Amygdala (tissue), 56 donors: ENCODE measurements around the gene KCNJ1.

Experiments
- DNase-seq, 56 donors: peaks; one replicate each; lab custom pipeline; 2025; lab: John Stamatoyannopoulos, UW

The KCNJ1 gene

DNA sequence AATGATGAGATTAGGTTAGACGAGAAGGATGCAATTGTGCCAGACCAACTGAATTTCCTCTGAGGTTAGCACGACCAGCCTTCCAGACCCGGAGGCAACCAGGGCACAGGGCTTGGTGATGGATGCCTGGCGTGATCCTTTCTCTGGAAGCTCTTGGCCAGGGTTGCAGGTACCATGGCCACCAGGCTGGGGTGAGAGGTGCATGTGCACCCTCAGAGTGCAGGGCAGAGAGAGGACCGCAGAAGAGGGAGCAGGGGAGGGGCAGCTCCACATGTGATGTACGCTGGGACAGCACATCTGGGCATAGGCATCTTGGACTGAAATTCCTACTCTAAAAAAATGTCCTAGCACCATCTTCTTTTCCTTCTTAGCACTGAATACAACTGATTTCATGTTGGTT lies 10.9 kb downstream of the KCNJ1 start:
- DNase-seq = no peak

DNA sequence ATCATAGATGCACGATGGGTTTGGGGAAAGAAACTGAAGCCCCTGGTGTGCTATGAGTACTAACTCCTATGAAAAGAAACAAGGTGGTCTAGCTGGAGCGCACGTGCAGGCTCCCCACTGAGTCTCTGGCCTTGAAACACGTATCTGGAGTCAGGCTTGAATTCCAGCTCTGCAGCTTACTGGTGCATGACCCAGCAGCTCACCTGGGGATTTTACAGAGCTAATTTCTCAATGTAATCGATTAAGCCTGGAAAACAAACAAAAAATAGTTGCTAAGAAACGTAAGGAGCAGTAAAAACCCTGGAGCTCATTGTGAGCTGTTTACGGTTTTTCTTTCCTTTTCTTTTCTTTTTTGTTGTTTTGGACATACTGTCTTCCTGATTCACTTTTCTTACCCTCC lies 12.3 kb downstream of the KCNJ1 start:
- no peak for DNase-seq

DNA sequence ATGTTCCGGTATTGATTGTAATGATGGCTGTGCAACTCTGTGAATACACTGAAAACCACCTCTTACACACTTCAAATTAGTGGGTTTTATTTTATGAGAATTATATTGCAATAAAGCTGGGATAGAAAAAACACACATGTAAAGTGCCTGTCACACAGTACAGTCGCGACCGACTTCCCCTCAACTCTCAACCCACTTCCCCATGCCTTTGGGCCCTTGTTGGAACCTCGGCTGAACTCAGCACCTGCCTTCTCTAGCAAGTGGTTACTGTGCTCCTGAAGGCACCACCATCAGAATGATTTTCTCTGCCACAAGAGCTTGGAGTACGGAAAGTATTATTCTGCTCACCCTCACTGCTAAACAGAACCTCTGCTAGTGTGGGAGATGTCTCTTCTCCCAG lies 13.5 kb downstream of the KCNJ1 start:
- DNase-seq = no peak

DNA sequence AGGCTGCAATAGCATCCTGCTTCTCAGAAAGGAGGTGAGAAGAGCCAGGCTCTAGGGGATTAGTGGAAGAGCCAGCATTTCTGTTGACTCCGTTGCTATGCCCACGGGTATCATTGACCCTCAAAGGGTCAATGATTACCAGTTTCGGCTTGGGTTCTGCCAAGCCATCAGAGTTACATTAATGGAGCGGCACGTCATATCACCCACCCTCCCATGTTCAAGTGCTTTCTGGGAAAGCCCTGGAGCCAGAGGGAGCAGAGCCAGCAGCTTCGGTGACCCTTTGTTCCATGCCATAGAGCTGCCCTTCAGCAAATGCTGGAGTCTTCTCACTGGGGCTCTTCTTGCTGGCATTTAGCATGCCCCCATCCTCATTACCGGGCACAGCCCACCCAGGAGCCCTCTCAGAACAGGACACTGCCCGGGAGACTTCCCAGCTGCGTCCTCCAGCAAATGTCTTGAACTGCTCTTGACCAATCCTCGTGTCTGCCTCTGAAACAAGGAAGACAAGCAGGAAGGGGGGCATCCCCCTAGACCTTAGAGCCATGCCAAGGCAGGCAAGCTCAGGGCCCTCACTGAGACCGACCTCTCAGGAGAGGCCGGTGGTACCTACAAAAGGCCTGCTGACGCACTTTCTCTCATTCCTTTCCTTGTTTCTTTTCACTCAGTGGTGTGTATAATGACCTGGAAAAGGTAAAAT lies 14.6 kb downstream of the KCNJ1 start:
- DNase-seq = no peak

- peak in 3 of 56 donors; percentile 9 to 25 (median 10) for DNase-seq
Measured at GRCh38 chr11:128848815-128849455, 18.2 kb downstream of the KCNJ1 start.

- DNase-seq = no peak
Measured at GRCh38 chr11:128846985-128847384, 20.1 kb downstream of the KCNJ1 start.

- no peak for DNase-seq
Measured at GRCh38 chr11:128845334-128845780, 21.7 kb downstream of the KCNJ1 start.

GRCh38 chr11:128843198-128843785 lies 23.8 kb downstream of the KCNJ1 start:
- DNase-seq = no peak

- DNase-seq = no peak
Measured at GRCh38 chr11:128841461-128842072, 25.5 kb downstream of the KCNJ1 start.

- no peak for DNase-seq
Measured at GRCh38 chr11:128840783-128841182, 26.3 kb downstream of the KCNJ1 start.

GRCh38 chr11:128840137-128840536 lies 27.0 kb downstream of the KCNJ1 start:
- DNase-seq = no peak

DNA sequence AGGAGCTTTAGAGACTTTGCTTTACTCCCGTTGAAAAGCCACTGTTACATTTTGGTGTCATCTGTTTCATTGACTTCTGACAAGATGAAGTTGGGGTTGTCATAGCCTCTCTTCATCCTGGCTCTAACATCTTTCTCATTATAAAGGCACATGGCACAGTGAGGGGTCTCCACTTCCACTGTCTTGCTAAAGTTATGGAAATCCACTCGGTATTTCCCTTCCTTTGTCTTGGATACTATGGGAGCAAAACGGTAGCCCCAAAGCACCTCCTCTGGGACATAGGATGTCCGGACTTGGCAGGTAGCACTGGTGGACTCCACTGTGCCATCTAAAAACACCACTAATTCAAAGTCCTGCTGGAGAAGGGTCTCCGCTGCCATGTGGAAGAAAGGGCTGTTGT lies 28.0 kb downstream of the KCNJ1 start:
- DNase-seq = no peak

DNA sequence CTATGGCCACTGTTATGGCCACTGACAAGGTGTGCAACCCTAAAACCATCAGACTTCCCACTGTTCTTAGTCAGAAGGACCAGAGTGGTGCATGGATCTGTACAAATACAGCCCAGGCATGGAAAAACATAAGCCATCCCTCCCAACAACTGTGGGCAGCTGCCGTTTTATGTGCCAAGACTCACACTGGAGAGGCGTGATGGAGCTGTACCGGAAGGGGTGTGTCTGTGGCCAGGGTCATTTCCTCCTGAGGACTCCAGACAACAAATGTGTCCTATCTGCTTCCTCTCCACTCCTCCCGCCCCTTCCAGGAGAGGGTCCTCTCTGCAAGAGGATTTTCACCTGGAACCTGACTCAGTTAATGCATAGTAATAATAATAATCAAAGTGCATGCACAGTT lies 29.5 kb downstream of the KCNJ1 start:
- DNase-seq = no peak

DNA sequence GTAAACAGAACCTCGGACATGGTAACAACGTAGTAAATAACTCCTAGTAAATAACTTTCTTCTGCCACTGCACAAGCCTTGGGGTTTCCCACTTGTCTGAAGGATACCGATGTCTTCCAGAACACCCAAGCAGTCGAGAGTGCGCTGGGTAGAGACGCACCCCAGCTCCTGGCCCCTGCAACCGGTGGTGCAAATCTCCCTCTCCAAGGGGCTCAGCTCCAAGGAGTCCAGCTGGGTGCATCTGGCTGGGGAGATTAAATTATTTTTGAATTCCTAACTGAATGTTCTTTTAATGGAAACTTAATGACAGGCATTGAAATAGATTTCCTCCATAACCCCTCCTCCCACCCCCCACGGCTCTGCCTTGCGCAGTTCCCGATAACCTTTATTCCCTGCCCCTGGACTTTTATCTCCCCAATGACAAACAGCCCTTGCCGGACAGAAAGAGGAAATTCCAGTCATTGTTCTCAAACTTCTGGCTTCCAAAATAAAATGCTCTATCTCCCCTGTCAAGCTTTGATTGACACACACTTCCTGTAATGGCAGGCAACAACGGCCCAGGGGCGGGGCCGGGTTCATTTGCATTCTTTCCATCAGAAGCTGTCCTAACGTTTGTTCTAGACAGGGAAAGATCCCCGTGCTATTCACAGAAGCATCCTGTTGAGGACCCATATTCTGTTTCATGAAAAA lies 31.2 kb downstream of the KCNJ1 start:
- no peak for DNase-seq

GRCh38 chr11:128834157-128834556 lies 32.9 kb downstream of the KCNJ1 start:
- no peak for DNase-seq

- DNase-seq = no peak
Measured at GRCh38 chr11:128832121-128832497, 35.0 kb downstream of the KCNJ1 start.

DNA sequence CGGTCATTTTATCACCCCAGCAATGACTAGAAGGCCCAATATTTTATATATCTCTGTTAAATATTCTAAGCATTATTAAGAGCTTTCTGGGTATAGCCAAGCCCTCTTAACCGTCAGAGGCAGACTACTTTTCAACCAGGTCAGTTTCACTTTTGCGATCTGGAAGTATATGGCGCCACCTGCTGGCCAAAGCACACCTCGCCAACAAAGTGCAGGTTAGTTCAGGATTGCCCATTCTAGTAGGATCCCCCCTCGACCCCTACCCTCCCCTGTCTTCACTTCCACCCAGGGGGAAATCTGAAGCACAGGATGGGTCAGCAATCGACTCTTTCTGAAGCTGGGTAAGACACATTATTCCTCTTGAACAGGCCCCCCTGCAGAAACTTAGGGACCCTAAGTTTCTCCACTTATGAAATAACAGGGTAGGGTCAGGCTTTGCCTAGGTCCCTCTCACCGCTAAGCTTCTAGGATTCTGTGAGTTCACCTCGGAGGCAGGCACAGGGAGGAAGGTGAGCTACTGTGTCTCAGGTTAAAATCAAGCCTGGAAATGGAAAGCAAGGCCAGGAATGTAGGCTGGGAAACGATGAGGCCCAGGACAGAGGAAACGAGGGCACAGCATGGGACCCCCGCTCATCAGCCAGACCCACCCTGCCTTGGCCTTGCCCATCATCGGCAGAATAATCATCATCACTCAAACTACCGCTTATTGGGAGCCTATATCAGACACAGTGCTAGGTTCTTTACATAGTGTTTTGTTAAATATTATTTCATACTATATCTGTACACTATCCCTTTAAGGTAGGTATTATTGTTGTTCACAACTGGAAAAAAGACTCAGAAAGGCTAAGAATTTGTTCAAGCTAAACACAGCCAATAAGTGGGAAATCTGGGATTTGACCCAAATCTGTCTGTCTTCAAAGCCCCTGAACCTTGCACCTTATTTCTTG lies 35.6 kb downstream of the KCNJ1 start:
- peak in 52 of 56 donors; percentile 8 to 87 (median 50) for DNase-seq

- DNase-seq = no peak
Measured at GRCh38 chr11:128830290-128831173, 36.6 kb downstream of the KCNJ1 start.

- no peak for DNase-seq
Measured at GRCh38 chr11:128828350-128828749, 38.7 kb downstream of the KCNJ1 start.
